AG09319 (cell line): ENCODE results near the gene CACFD1.

ENCODE experiments used
- DNase-seq: peaks from one replicate; pipeline ENCODE4 v3.0.0-alpha.2; 2010; ENCODE audit warnings: low read depth; ENCODE audit errors: extremely low read depth
- CTCF ChIP-seq: IDR thresholded peaks from 2 replicates; pipeline ENCODE4 v1.5.1; 2011; ENCODE audit warnings: low read depth, mild to moderate bottlenecking, inconsistent platforms, low read length, moderate library complexity

Gene CACFD1

GRCh38 chr9:133477461-133477860 is 17.7 kb downstream of the CACFD1 start:
- no peak for DNase-seq
- no peak for TF ChIP-seq CTCF

GRCh38 chr9:133477992-133478850 is 18.4 kb downstream of the CACFD1 start:
- DNase-seq = no peak
- no peak for TF ChIP-seq CTCF

- TF ChIP-seq CTCF = no peak
- peak; percentile 19 for DNase-seq
Measured at GRCh38 chr9:133478851-133479711, 19.3 kb downstream of the CACFD1 start, which contains the start of gene SLC2A6. SLC2A6 (minus strand) TSS chr9:133479099; CDS start chr9:133479059, 40 bp downstream.

GRCh38 chr9:133483611-133484010 is 23.8 kb downstream of the CACFD1 start:
- TF ChIP-seq CTCF = no peak
- no peak for DNase-seq

- TF ChIP-seq CTCF = no peak
- DNase-seq = no peak
Measured at GRCh38 chr9:133484671-133485437, 25.1 kb downstream of the CACFD1 start.

GRCh38 chr9:133485531-133486260 is 25.9 kb downstream of the CACFD1 start:
- no peak for DNase-seq
- no peak for TF ChIP-seq CTCF
